Mucosa of descending colon (tissue), 3 donors: Measurements from ENCODE around the gene NFIC. TPM values are rescaled to one million over a fixed set of nuclear protein-coding genes. Genes with fewer than 3 reads are reported as not detected.

Source experiments
- ATAC-seq: fragments of 200-7000 bp; cut with Tn5 transposase; one replicate; pipeline ENCODE4 v1.9.1; 2020; ENCODE audit warnings: mild to moderate bottlenecking, moderate library complexity
- DNase-seq, 3 donors: peaks; one replicate each; pipeline ENCODE4 v3.0.0-alpha.2; 2020
- H3K36me3 ChIP-seq: fragments of 200-600 bp; one replicate; pipeline ENCODE4 v1.8.0; 2021; ENCODE audit warnings: low read depth, mild to moderate bottlenecking
- H3K4me1 ChIP-seq: fragments of 200-600 bp; one replicate; pipeline ENCODE4 v1.8.0; 2021; ENCODE audit warnings: low read depth, mild to moderate bottlenecking
- H3K4me3 ChIP-seq: fragments of 200-600 bp; one replicate; pipeline ENCODE4 v1.8.0; 2021; ENCODE audit warnings: mild to moderate bottlenecking
- H3K9me3 ChIP-seq: fragments of 200-600 bp; one replicate; pipeline ENCODE4 v1.8.0; 2021; ENCODE audit warnings: mild to moderate bottlenecking
- CTCF ChIP-seq: fragments of 200-600 bp; IDR thresholded peaks from one replicate; pipeline ENCODE4 v1.8.0; 2022; ENCODE audit warnings: antibody characterized with exemption, mild to moderate bottlenecking
- intact Hi-C, 2 donors: fragments of 100-400 bp; cut with DNase I in 1 of 2; cut with micrococcal nuclease in 1 of 2; formaldehyde crosslinking; loops; one replicate each; pipeline versions ENCODE4 v1.11.0 to v1.11.1; 2022; cut with DNase I, micrococcal nuclease
- total RNA-seq, 3 donors: library from RNA; stranded (reverse); fragmentation: NEBNext Ultra II Directional in 2 of 3; extraction: Animal tissue kit (Norgen Biotek cat#: 25700) in 2 of 3; gene quantifications; one replicate each; pipeline versions ENCODE4 v1.2.1 to v1.2.4, GENCODE V29; 2021 to 2023
- donor health status: DM: no; HTN: no; CAD: no; lungs with moderate emphysema.
- donor health status: DM: no; HTN: no; CAD: no.
- donor health status: DM: no; HTN: yes; CAD: no.

NFIC gene
- total RNA-seq, 3 donors from 2014 or later, result 38.4 to 210 (median 79.3) TPM

- Histone ChIP-seq H3K9me3 (no peaks in the 10 kb centered on the region), H3K36me3 (no peaks in the 10 kb centered on the region), H3K4me1 (no peaks in the 10 kb centered on the region), H3K4me3 (no peak overlapping the region)
- DNase-seq, result no peak
- intact Hi-C loops, result no loop called here
- TF ChIP-seq CTCF, result no peak
- ATAC-seq, result no peak
These were observed 45.3 kb downstream of the NFIC start for GRCh38 chr19:3411636-3412035.

GRCh38 chr19:3412066-3412465 lies 45.7 kb downstream of the NFIC start:
- intact Hi-C loops, result no loop called here
- Histone ChIP-seq H3K4me1 (no peaks in the 10 kb centered on the region), H3K9me3 (no peaks in the 10 kb centered on the region), H3K4me3 (no peak overlapping the region), H3K36me3 (no peaks in the 10 kb centered on the region)
- no peak for ATAC-seq
- no peak for TF ChIP-seq CTCF
- DNase-seq, result no peak

- DNase-seq, result no peak
- Histone ChIP-seq H3K4me3 (no peak overlapping the region), H3K9me3 (no peaks in the 10 kb centered on the region), H3K36me3 (no peaks in the 10 kb centered on the region), H3K4me1 (no peaks in the 10 kb centered on the region)
- TF ChIP-seq CTCF, result no peak
- intact Hi-C loops, result no loop called here
- no peak for ATAC-seq
These were observed 47.5 kb downstream of the NFIC start for GRCh38 chr19:3413796-3414327.

GRCh38 chr19:3415695-3416094 lies 49.3 kb downstream of the NFIC start:
- Histone ChIP-seq H3K4me1 (no peaks in the 10 kb centered on the region), H3K9me3 (no peaks in the 10 kb centered on the region), H3K4me3 (no peak overlapping the region), H3K36me3 (no peaks in the 10 kb centered on the region)
- no peak for TF ChIP-seq CTCF
- DNase-seq (no peak), ATAC-seq (no peak)
- intact Hi-C loops, result no loop called here

DNA sequence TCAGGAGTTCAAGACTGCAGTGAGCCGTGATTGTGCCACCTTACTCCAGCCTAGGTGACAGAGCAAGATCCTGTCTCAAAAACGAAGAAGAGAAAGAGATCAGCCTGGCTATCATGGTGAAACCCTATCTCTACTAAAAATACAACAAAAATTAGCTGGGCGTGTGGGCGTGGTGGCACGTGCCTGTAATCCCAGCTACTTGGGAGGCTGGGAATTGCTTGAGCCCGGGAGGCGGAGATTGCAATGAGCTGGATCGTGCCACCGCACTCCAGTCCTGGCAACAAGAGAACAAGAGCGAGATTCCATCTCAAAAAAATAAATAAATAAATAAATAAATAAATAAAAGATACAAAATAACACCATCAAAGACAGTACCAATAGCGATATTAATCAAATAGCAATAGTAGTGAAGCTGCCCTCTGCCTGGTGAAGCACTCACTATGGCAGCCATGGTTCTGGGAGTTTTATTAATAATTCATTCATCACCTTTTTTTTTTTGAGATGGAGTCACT lies 53.9 kb downstream of the NFIC start:
- intact Hi-C loops, result loop anchor here in 1 of 2 donors (10.0 kb wide), 1 partner anchor 55 kb away; the partner anchor contains the start of gene NFIC
- DNase-seq, result no peak
- no peaks in the 10 kb centered on the region for H3K36me3 ChIP-seq
- H3K4me3 ChIP-seq, result no peak overlapping the region
- TF ChIP-seq CTCF, result no peak
- H3K9me3 ChIP-seq, result no peaks in the 10 kb centered on the region
- no peak for ATAC-seq
- no peaks in the 10 kb centered on the region for H3K4me1 ChIP-seq
